Esophagus muscularis mucosa (tissue), 4 donors: Measurements from ENCODE around the gene SHMT2.

ENCODE experiments used
- EP300 ChIP-seq: sonication (generic); formaldehyde crosslinking; IDR thresholded peaks from one replicate; pipeline ENCODE4 v1.6.1; 2017; ENCODE audit warnings: antibody characterized with exemption
- POLR2A ChIP-seq: fragments of 450-650 bp; IDR thresholded peaks from one replicate; pipeline ENCODE4 v1.6.1; 2017; ENCODE audit warnings: antibody characterized with exemption, moderate library complexity, mild to moderate bottlenecking, low read depth
- POLR2AphosphoS5 ChIP-seq, 2 donors: sonication (generic); formaldehyde crosslinking; IDR thresholded peaks; one replicate each; pipeline ENCODE4 v1.6.1; 2017; ENCODE audit warnings: antibody characterized with exemption in 2 of 2
- TF ChIP-seq, protein P1 (sequence below), 3 experiments: fragments of 200-600 bp in 2 of 3; fragments of 450-650 bp in 1 of 3; sonication (generic) in 2 of 3; IDR thresholded peaks; one replicate each; pipeline ENCODE4 v1.5.1; 2017 to 2019; ENCODE audit warnings: antibody characterized with exemption in 3 of 3, mild to moderate bottlenecking in 2 of 3, moderate library complexity in 1 of 3

DNA sequence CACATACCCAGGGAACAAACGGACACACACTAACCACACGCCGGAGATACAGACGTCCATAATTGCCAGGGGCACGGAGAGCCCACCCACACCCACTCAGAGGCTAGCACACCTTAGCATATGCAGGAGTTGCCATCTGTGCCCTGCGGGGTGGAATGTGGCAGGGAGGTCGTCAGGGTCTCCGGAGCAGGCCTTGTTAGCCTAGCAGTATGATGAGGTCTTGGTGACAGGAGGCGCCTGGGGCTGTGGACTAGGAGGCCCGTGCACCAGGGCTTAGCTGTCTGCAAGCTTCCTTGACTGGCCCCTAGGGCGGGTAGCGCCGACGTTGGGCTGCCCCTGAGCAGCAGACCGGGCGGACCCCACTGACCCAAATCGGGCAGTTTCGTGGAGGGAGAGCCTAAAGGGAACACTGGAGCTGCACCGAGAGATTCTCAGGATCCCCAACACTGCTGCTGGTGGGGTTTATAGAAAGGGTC lies 11.5 kb downstream of the SHMT2 start:
- TF ChIP-seq, protein P1, sequence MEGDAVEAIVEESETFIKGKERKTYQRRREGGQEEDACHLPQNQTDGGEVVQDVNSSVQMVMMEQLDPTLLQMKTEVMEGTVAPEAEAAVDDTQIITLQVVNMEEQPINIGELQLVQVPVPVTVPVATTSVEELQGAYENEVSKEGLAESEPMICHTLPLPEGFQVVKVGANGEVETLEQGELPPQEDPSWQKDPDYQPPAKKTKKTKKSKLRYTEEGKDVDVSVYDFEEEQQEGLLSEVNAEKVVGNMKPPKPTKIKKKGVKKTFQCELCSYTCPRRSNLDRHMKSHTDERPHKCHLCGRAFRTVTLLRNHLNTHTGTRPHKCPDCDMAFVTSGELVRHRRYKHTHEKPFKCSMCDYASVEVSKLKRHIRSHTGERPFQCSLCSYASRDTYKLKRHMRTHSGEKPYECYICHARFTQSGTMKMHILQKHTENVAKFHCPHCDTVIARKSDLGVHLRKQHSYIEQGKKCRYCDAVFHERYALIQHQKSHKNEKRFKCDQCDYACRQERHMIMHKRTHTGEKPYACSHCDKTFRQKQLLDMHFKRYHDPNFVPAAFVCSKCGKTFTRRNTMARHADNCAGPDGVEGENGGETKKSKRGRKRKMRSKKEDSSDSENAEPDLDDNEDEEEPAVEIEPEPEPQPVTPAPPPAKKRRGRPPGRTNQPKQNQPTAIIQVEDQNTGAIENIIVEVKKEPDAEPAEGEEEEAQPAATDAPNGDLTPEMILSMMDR (IDR thresholded peaks at IDR 0.05) = no peak
- TF ChIP-seq POLR2A (no peak), POLR2AphosphoS5 (IDR thresholded peaks at IDR 0.05) (no peak), EP300 (no peak)
